Prostate gland (tissue), 2 donors: ENCODE results near the gene TCERG1L. TPM values are rescaled to one million over a fixed set of nuclear protein-coding genes. Genes with fewer than 3 reads are reported as not detected.

ENCODE experiments used
- DNase-seq: peaks from one replicate; pipeline ENCODE4 v3.0.0-alpha.2; 2019; ENCODE audit warnings: low spot score
- H3K27ac ChIP-seq, 2 donors: fragments of 200-600 bp; sonication (generic); 2 replicates each; pipeline ENCODE4 v1.5.1; 2017 to 2019
- H3K27me3 ChIP-seq: fragments of 200-600 bp; sonication (generic); replicated peaks from 2 replicates; pipeline ENCODE4 v1.5.1; 2019; ENCODE audit not compliant: insufficient read depth
- H3K36me3 ChIP-seq, 2 donors: fragments of 200-600 bp; sonication (generic); 1 replicate in 1 of 2; 2 replicates in 1 of 2; pipeline versions ENCODE4 v1.5.1 to v1.8.1; 2017 to 2019
- H3K4me1 ChIP-seq: fragments of 200-600 bp; sonication (generic); replicated peaks from 2 replicates; pipeline ENCODE4 v1.5.1; 2019
- H3K4me3 ChIP-seq, 2 donors: fragments of 200-600 bp; sonication (generic); 2 replicates each; pipeline ENCODE4 v1.5.1; 2017 to 2019
- H3K9me3 ChIP-seq: fragments of 200-600 bp; sonication (generic); 2 replicates; pipeline ENCODE4 v1.5.1; 2017
- CTCF ChIP-seq, 4 experiments: fragments of 200-600 bp in 2 of 4; fragments of 450-650 bp in 2 of 4; sonication (generic) in 2 of 4; IDR thresholded peaks; 1 replicate in 3 of 4; 2 replicates in 1 of 4; pipeline ENCODE4 v1.5.1; 2016 to 2019; ENCODE audit warnings: antibody characterized with exemption in 4 of 4, mild to moderate bottlenecking in 2 of 4, moderate library complexity in 2 of 4
- POLR2A ChIP-seq: fragments of 450-650 bp; IDR thresholded peaks from one replicate; pipeline ENCODE4 v1.6.1; 2016; ENCODE audit warnings: antibody characterized with exemption, mild to moderate bottlenecking
- POLR2AphosphoS5 ChIP-seq: sonication (generic); formaldehyde crosslinking; IDR thresholded peaks from one replicate; pipeline ENCODE4 v1.6.1; 2017; ENCODE audit warnings: antibody characterized with exemption
- WGBS: methylation state at CpG from one replicate; pipeline ENCODE4 v1.1.5; 2018; 5-methylcytosine and 5-hydroxymethylcytosine counted together
- intact Hi-C: fragments of 100-400 bp; cut with DNase I; formaldehyde crosslinking; loops from one replicate; pipeline ENCODE4 v1.14.2; 2022
- total RNA-seq, 2 donors: library from RNA; depleted of rRNA; stranded (reverse); fragments of >200 nt; gene quantifications; one replicate each; pipeline ENCODE4 v1.1.0, GENCODE V29; 2016

The TCERG1L gene
- total RNA-seq, 2 donors from 2014 or later, result 0.23 to 4.0 TPM

DNA sequence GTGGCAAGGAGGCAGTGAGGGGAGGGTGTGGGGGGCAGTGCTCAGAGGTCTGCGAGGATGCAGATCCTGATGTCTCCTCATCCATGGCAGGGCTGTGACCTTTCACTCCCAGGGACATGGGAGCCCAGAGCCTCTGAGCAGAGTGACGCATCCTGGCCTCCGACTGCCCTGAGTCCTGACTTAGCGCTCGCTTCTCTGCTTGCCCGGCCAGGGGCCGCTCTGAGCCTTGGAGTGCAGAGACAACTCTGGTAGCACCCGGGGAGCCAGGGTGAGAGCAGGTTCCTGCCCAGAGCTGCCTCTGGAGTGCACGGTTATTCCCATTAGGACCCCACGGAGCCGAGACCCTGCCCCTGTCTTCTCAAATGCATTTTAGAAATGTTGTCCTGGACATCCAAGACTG lies 188.0 kb downstream of the TCERG1L start:
- TF ChIP-seq CTCF (IDR thresholded peaks at IDR 0.05), result no peak
- no peak for TF ChIP-seq POLR2AphosphoS5
- Histone ChIP-seq H3K27me3 (no peaks in the 10 kb centered on the region), H3K27ac (no peak overlapping the region), H3K9me3 (no peaks in the 10 kb centered on the region), H3K36me3 (no peaks in the 10 kb centered on the region), H3K4me3 (no peak overlapping the region), H3K4me1 (no peaks in the 10 kb centered on the region)
- intact Hi-C loops, result no loop called here
- 94% methylated on average over 11 of the region's 11 CpGs for WGBS
- no peak for DNase-seq

- H3K27me3 ChIP-seq, result no peaks in the 10 kb centered on the region
- no peak for TF ChIP-seq POLR2A
- TF ChIP-seq CTCF (IDR thresholded peaks at IDR 0.05), result no peak
- no peak for TF ChIP-seq POLR2AphosphoS5
- intact Hi-C loops, result no loop called here
- no peak overlapping the region for H3K4me3 ChIP-seq
- no peaks in the 10 kb centered on the region for H3K4me1 ChIP-seq
- H3K36me3 ChIP-seq, result no peaks in the 10 kb centered on the region
- no peaks in the 10 kb centered on the region for H3K9me3 ChIP-seq
- no peak for DNase-seq
- H3K27ac ChIP-seq, result no peak overlapping the region
- 88% methylated on average over 11 of the region's 11 CpGs for WGBS
Observed at GRCh38 chr10:131121511-131122035, 189.9 kb downstream of the TCERG1L start.

- no peak for TF ChIP-seq POLR2AphosphoS5
- no peak for TF ChIP-seq POLR2A
- no peak for TF ChIP-seq CTCF (IDR thresholded peaks at IDR 0.05)
- no peaks in the 10 kb centered on the region for H3K9me3 ChIP-seq
- H3K4me1 ChIP-seq, result no peaks in the 10 kb centered on the region
- no peak overlapping the region for H3K27ac ChIP-seq
- H3K4me3 ChIP-seq, result no peak overlapping the region
- no peaks in the 10 kb centered on the region for H3K27me3 ChIP-seq
- intact Hi-C loops, result no loop called here
- H3K36me3 ChIP-seq, result no peaks in the 10 kb centered on the region
- no peak for DNase-seq
- WGBS, result 86% methylated on average over 17 of the region's 17 CpGs
Observed at GRCh38 chr10:131119626-131120355, 191.7 kb downstream of the TCERG1L start.

DNA sequence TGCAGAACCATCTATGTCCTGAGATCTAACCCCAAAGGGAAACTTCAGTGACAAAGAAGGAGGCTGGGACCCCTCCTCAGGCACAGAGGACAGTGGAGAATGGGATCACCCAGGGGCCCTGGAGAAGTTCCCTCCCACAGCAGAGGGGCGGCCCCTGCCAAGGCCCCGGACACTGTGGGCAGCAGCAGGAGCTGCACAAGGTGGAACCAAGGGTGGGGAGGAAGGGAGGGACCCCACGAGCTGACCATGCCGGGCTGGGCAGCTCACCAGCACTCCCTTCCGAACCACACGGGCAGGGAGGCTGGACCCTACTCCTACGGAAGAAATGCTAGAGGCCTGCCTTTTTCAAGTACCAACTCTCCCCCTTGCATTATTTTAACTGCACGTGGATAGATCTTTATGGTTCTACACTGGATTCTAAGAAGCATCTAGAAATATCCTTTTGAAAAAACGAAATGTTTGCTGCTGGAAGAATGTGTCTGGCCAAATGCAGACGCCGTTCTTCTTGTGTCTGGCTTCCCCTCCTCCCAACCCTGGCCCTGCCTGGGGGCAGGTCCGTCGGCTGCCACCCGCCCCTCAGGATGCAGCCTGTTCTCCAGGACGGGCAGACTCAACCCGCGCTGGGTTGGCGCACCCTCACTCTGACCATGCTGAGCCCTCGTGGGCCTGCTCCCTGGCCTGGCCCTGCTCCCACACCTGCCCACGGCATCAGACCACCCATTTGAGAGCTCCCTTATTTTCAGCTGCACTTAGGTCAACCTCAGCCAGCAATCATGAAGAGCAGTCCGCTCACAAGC lies 193.9 kb downstream of the TCERG1L start:
- Histone ChIP-seq H3K36me3 (no peaks in the 10 kb centered on the region), H3K4me3 (no peak overlapping the region), H3K9me3 (no peaks in the 10 kb centered on the region), H3K4me1 (no peaks in the 10 kb centered on the region), H3K27me3 (no peaks in the 10 kb centered on the region), H3K27ac (no peak overlapping the region)
- WGBS, result 89% methylated on average over 21 of the region's 21 CpGs
- DNase-seq, result no peak
- intact Hi-C loops, result no loop called here
- TF ChIP-seq CTCF (IDR thresholded peaks at IDR 0.05) (no peak), POLR2A (no peak), POLR2AphosphoS5 (no peak)
